COLO829 (cell line): ENCODE measurements around the gene ABCB8.

ENCODE experiments used
- DNase-seq: peaks from one replicate; pipeline ENCODE4 v3.0.0; 2012; ENCODE audit warnings: low spot score

Gene ABCB8

GRCh38 chr7:151074817-151075661 lies 46.8 kb downstream of the ABCB8 start:
- no peak for DNase-seq

GRCh38 chr7:151075662-151075971 lies 47.4 kb downstream of the ABCB8 start:
- DNase-seq: no peak

GRCh38 chr7:151075978-151076426 lies 47.8 kb downstream of the ABCB8 start:
- no peak for DNase-seq

- no peak for DNase-seq
Observed at GRCh38 chr7:151076863-151077704, 48.8 kb downstream of the ABCB8 start.

GRCh38 chr7:151077705-151078232 lies 49.5 kb downstream of the ABCB8 start:
- DNase-seq: no peak

- no peak for DNase-seq
Observed at GRCh38 chr7:151078233-151079040, 50.2 kb downstream of the ABCB8 start.

- no peak for DNase-seq
Observed at GRCh38 chr7:151079199-151079910, 51.1 kb downstream of the ABCB8 start.

GRCh38 chr7:151080067-151080521 lies 51.8 kb downstream of the ABCB8 start:
- DNase-seq: no peak

GRCh38 chr7:151080522-151081169 lies 52.4 kb downstream of the ABCB8 start, which contains the start of gene FASTK:
Gene FASTK (minus strand): TSS chr7:151080809. CDS start chr7:151080766, 43 bp downstream.
- peak; percentile 74 for DNase-seq

- DNase-seq: no peak
Observed at GRCh38 chr7:151081170-151082101, 53.2 kb downstream of the ABCB8 start.

GRCh38 chr7:151082141-151083070 lies 54.2 kb downstream of the ABCB8 start:
- no peak for DNase-seq

GRCh38 chr7:151083071-151083823 lies 55.0 kb downstream of the ABCB8 start, which contains the start of gene TMUB1:
Gene TMUB1 (minus strand): TSS chr7:151083493. CDS start chr7:151082563, 930 bp downstream.
- no peak for DNase-seq

GRCh38 chr7:151083824-151084160 lies 55.5 kb downstream of the ABCB8 start:
- no peak for DNase-seq

- no peak for DNase-seq
Observed at GRCh38 chr7:151085329-151085690, 57.1 kb downstream of the ABCB8 start.

- peak; percentile 49 for DNase-seq
Observed at GRCh38 chr7:151085691-151086620, 57.7 kb downstream of the ABCB8 start, which contains the start of gene AGAP3. Gene AGAP3 (plus strand): TSS chr7:151086475. CDS start chr7:151086742, 267 bp downstream.

- DNase-seq: no peak
Observed at GRCh38 chr7:151086802-151087244, 58.6 kb downstream of the ABCB8 start.
